OCI-LY3 (cell line): ENCODE data around the gene HLF.

Experiments used
- EZH2phosphoT487 ChIP-seq: fragments of 200-600 bp; shearing (Covaris generic); IDR thresholded peaks from 2 replicates; pipeline ENCODE4 v1.6.1; 2018; ENCODE audit warnings: antibody characterized with exemption, mixed run types, low read depth
- TF ChIP-seq, protein P1 (sequence below): fragments of 200-600, 300-600 bp; sonication (generic); IDR thresholded peaks from 2 replicates; pipeline ENCODE4 v1.5.1; 2014; ENCODE audit warnings: antibody characterized with exemption, low read length, low read depth

GRCh38 chr17:55272711-55273578, 8.2 kb downstream of the HLF start:
- TF ChIP-seq, protein P1, sequence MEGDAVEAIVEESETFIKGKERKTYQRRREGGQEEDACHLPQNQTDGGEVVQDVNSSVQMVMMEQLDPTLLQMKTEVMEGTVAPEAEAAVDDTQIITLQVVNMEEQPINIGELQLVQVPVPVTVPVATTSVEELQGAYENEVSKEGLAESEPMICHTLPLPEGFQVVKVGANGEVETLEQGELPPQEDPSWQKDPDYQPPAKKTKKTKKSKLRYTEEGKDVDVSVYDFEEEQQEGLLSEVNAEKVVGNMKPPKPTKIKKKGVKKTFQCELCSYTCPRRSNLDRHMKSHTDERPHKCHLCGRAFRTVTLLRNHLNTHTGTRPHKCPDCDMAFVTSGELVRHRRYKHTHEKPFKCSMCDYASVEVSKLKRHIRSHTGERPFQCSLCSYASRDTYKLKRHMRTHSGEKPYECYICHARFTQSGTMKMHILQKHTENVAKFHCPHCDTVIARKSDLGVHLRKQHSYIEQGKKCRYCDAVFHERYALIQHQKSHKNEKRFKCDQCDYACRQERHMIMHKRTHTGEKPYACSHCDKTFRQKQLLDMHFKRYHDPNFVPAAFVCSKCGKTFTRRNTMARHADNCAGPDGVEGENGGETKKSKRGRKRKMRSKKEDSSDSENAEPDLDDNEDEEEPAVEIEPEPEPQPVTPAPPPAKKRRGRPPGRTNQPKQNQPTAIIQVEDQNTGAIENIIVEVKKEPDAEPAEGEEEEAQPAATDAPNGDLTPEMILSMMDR = no peak
- TF ChIP-seq EZH2phosphoT487 = no peak
